GM04503 (cell line): Measurements from ENCODE around the gene SFTPB.
A peak's percentile ranks its signal among the peaks of the same experiment; 100 is the strongest.
"Not testable (repeated sequence)": the region's sequence is repeated elsewhere in the genome, so short reads cannot be mapped to it uniquely, and the experiment has no call there.

Experiments
- DNase-seq: peaks from one replicate; pipeline ENCODE4 v3.0.0-alpha.2; 2012; ENCODE audit warnings: low read depth

Gene SFTPB

DNA sequence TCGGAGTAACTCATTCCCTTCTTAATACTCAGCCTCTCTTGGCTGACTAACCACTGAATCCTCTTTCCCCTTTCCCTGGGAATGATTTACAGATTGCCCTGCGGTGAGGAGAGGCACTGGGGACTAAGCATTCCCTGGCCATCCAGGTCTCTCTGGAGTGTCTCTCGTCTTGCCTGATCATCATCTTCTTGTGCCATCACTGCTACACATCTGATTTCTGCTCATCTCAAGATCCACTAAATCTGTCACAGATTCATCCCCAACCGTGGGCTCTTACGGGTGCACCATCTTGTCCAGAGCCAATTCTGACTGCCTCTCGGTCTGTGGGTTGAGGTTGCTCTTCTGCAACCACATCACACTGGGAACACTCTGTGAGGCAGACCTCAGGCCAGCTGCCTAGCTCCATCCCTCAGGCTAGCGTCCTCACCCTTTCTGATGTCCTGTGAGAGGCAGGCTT is 12.0 kb downstream of the SFTPB start:
- peak; percentile 81 for DNase-seq

DNA sequence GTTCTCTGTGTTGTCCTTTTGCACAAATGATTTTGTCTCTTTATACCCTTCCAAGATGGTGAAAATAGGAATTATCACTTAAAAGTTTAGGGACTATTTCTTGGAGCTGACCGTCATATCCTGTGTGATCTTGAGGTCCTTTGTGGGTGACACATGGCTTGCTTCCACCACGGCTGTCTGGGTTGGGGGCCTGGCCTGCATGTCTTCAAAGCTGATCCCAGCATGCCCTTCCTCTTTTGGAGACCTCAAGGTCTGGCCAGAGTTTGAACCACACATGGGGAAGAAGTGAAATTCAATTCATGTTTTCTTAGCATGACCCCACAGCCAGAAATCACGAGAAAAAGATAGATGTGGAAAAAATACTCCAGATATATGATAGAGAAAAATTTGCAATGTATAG is 14.0 kb downstream of the SFTPB start:
- DNase-seq, result no peak

DNA sequence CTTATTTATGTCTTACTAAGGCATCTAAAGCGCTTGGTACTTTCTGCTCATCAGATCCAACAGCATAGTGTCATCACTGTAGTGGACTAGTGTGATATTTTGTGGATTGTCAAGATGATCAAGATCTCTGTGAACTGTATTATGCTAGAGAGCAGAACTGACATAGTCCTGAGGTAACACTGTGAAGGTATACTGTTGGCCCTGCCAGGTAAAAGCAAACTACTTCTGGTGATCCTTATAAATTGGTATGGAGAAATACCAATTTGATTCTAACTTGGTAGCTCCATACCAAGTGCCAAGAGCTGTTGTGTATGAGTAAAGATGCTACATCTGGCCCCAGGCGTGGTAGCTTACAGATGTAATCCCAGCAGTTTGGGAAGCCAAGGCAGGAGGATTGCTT is 15.9 kb downstream of the SFTPB start:
- no peak for DNase-seq

DNA sequence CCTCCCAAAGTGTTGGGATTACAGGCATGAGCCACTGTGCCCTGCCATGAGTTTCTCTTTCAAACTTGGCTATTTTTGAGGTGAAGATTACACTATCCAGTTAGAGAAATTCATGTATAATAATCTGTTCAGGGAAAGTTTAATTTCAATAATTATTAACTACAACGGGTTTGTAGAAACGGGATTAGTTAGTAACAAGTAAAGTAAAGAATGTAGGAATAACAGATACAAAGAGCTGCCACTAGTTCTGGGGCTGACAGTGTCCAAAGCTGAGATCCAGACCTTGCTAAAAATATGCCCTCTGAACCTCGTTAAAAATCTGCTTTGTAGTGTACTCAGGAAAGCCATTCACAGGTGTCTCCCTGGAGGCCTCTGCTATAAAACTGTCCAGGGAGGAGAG is 16.9 kb downstream of the SFTPB start:
- no peak for DNase-seq

DNA sequence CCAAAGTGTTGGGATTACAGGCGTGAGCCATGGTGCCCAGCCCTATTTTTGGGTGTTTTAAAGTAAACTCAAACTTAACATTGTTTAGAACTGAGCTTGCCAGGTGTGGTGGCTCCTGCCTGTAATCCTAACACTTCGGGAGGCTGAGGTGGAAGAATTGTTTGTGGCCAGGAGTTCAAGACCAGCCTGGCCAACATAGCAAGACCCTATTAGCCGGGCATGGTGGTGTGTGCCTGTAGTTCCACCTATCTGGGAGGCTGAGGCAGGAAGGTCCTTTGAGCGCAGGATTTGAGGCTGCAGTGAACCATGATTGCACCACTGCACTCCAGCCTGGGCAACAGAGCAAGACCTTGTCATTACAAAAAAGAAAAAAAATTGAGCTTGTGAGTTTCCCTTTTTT is 17.5 kb downstream of the SFTPB start:
- no peak for DNase-seq

DNA sequence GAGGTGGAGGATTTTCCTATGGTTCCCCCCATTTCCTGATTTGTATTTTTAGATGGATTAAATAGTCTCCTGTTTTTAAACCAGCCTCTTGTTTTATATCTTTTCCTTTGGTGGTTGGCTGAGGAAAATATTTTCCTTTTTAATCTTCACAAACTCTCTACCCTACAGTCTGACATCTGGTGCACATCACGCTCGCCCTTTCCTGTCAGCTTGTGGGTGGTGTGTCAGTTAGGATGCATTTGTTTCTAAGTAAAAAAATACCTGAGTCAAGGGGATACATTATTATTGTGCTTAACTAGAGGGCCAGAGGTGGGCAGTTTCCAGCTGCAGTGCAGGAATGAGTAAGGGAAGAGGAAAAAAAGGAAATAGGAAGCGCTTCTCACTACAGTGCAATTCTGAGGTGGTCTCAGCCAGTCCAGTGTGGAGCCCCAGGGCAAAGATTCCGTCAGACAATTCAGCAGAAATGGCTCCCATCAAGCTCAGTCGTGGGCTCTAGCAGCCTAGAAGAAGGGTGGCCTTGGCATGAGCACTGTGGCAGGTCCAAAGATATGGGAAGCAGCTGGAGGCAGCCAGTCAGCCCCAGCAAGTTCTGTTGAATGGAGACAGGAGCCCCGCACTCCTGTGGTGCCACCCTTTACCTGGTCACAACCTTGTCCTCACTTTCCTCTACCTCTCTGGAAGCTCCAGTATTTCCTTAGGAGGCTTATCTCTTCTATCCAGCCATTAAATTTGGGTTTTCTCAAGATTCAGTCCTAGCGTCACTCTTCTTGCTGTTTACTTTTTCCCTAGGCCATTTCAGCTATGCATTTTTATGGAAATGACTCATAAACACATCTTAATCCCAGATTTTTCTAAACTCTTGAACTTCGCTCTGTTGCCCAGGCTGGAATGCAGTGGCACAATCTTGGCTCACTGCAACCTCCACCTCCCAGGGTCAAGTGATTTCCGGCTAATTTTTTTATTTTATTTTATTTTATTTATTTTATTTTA is 18.5 kb downstream of the SFTPB start:
- peak; percentile 70 for DNase-seq

DNA sequence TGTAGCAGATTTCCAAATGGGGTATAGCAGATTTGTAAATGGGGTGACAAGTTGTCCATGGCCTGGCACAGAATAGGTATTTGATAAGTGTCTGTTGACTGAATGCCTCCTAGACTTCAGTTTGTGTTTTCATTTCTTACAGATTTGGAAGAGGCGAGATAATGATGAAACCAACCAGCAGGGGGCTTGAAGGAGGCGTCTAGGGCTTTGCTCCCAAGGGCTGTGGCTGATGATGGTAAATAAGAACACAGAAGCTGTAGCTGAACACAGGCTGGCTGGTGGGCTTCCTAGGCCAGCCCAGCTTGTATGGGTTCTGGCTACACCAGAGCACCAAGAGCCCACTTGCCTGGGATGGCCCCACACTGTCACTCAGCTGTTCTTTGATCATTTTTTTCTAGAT is 19.4 kb downstream of the SFTPB start:
- no peak for DNase-seq

DNA sequence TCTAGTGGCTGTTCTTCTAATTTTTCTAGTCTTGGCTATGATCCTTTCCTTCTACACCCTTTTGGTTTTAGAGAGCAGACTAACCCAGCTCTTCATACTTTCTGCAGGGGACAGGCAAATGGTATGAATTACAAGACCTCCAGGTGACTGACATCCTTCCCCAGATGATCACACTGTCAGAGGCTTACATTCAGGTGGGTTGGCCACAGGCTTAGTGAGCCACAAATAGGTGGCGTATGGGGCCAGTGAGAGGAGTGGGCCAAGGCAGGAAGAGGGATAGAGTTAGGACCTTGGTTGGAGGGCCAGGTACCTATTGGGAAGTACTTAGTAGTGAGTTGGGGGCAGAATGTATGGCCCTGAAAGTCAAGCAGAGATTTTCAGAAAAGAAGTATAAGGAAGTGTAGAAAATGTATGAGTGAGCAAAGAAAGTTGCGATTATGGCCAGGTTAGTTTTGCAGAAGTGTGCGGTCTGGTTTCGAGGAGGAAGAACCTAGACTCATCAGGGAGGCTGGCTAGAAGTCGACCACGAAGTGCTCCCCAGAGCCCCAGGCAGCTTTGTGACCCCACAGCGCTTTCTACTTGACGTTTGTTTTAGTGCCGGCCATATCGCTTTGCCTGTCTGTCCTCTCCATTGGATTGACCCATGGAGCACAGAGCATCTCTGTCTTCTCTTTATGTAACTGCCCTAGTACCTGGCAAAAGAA is 20.0 kb downstream of the SFTPB start:
- DNase-seq, result no peak

DNA sequence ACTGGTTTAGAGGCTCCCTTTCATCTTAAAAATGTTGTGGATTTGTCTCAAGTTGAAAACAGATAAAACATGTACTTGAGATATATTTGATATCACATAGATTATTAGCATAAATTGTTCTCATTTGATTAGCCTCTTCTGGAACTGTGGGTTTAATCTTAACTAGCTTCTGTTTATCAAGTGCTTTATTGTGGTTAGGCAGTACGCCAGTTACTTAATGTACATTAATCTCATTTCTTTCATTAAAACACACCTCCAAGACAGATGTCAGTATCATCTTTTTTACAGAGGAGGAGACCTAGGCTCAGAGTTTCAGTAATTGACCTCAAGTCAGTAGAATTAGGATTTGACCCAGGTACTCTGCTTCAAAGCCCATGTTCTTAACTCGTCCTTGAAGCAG is 21.8 kb downstream of the SFTPB start:
- no peak for DNase-seq

DNA sequence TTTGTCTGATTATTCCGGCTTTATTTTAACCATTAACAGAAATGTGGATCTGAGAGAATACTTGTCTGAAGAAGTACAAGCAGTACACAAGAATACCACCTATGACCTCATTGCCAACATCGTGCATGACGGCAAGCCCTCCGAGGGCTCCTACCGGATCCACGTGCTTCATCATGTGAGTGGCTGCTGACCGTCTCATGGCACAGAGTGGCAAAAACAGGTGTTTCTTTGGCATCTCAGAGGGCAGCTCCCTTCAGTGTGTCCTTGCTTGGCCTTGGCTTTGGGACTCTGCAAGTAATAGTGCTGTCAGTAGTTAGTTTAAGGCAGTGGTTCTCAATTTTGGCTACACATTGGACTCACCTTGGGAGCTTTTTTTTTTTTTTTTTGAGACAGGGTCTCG is 23.1 kb downstream of the SFTPB start:
- DNase-seq, result no peak

DNA sequence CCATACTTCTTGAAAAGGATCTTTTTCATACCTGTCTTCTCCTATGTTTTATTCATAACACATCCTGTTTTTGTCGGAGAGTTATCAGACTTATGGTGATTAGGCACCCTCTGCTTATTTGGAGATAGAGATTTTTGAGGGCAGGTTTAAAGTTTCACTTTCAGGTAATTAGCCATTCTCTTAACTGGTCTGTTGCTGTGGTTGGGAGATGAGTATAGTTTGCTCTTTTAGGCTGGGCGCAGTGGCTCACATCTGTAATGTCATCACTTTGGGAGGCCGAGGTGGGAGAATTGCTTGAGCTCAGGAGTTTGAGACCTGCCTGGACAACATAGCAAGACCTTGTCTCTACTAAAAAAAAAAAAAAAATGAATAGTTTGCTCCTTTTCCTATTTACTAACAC is 25.3 kb downstream of the SFTPB start:
- no peak for DNase-seq

DNA sequence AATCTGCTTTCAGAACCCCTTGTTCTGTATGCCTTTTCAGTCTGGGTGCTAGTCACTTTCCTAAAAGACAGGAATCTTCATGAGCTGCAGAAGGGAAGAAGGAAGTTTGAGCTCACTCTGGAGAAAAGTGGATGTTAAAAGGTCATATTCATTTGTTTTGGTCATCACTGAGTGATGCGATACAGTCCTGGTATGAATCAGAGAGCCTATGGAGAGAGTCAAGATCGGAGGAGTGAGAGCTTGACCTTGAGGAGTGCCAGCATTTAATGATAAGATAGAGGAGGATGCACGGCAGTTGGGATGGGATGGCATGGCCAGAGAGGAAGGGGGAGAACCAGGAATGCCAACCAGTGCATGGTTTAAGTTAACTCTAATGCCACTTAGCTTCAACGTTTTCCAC is 32.4 kb downstream of the SFTPB start:
- DNase-seq, result no peak

DNA sequence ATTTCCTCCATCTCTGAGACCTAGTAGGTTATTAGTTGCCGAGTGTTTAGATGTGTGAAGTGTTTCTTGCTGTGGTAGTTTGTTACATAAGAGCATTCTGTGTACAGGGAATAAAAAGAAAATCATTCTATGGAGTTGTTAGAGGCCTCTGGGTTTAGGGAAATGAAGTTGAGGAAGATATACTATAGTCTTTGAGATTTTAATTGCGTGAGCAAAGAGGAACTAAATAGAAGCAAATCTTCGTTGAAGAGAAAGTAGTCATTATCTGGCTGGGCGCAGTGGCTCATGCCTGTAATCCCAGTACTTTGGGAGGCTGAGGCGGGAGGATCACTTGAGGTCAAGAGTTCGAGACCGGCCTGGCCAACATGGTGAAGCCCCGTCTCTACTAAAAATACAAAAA is 33.0 kb downstream of the SFTPB start:
- no peak for DNase-seq

DNA sequence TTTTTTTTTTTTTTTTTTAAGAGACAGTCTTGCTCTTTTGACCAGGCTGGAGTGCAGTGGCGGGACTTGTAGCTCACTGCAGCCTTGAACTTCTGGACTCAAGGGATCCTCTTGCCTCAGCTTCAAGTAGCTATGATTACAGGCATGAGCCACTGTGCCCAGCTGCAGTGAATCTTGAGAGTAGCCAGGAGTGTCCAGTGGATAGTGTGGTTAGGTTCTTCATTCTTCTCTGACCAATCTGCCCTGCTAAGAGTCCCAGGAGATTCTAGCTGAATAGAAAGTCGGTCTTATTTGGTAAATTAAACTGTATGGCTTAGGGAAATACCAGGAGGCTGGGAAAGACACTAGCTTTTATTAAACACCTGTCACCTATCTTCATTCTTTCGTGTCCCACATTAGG is 36.7 kb downstream of the SFTPB start:
- no peak for DNase-seq

DNA sequence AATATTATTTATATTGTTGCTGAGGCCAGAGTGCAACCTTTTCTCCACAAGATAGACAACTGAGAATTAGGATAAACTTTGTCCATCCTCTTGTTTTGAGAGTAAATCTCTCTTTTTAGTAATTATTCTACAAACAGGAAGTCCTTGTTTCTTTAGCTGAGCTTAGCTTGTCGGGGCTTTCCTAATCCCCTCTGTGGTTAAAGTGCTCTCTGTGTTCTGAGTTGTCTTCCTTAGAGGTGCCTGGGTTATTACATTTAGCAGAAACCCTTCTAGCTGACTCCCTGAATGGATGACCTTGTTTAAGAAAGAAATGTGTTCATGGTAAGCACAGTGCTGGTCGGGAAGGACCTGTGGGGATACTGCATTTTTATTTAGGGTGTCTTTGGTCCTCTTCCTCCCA is 39.3 kb downstream of the SFTPB start:
- DNase-seq, result no peak

DNA sequence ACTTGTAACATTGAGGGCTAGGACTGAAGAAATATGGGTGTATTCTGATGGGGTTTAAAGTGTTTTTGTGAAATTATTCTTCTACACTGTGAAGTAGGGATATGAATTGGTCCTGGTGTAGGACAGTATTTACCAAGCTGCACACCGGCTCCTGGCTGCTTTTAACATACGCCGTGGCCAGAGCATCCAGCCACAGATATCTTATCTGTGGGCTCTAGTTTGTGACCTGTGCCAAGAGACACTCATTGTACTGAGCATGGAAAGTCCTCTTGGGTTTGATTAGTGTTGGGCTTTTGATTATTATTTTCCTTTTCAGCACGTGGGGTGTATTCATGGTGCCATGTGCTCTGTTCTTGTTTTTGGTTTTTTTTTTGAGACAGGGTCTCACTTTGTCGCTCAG is 44.0 kb downstream of the SFTPB start:
- no peak for DNase-seq

DNA sequence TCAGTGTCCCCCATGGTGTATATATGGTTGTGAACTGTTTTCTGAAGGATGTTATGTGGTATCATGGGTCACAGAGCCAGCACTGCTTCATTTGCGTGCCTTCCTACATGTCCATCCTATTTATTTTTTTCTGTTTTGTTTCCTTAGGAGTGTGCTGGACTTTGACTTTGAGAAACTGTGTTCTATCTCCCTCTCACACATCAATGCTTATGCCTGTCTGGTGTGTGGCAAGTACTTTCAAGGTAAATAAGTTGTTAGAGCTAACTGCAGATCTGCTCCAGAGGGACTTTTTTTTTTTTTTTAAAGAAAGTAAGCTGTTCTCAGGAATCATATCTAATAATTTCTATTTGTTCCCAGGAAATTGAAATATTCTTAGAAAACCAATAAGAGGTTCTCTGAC is 46.7 kb downstream of the SFTPB start:
- no peak for DNase-seq

DNA sequence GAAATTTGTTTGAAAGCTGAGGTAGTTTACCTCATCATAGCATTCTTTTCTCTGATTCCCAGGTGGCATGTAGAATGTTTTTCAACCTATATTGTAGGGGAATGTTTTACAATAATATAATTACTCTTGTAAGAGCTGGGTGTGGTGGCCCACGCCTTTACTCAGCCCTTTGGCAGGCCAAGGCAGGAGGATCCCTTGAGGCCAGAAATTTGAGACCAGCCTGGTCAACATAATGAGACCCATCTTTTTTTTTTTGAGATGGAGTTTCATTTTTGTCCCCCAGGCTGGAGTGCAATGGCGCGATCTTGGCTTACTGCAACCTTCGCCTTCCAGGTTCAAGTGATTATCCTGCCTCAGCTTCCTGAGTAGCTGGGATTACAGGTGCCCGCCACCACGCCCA is 48.4 kb downstream of the SFTPB start:
- DNase-seq, result no peak

DNA sequence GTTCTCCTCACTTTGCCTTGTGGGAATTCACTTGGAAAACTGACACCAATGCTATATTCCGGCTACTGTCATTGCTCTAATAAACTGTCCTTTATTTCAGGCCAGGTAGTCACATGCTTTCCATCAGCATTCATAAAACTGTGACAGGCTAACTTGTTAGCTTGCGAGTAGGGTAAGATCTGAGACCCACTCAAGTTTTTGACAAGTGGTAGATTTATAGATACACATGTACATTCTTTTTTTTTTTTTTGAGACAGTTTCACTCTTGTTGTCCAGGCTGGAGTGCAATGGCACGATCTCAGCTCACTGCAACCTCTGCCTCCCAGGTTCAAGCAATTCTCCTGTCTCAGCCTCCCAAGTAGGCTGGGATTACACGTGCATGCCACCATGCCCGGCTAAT is 50.3 kb downstream of the SFTPB start:
- DNase-seq, result not testable (repeated sequence)

DNA sequence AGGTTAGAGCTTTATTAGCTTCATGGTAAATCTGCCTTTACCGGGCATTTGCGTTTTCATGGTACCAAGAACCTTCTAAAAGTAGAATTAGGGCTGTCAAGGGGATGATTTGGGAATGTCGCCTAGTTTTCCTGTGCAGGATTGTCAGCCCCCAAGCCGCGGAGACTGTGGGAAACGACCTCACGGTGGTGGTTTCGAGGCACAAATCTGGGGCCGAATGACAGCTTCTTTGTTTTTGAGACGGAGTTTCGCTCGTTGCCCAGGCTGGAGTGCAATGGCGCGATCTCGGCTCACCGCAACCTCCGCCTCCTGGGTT is 52.6 kb downstream of the SFTPB start:
- no peak for DNase-seq

DNA sequence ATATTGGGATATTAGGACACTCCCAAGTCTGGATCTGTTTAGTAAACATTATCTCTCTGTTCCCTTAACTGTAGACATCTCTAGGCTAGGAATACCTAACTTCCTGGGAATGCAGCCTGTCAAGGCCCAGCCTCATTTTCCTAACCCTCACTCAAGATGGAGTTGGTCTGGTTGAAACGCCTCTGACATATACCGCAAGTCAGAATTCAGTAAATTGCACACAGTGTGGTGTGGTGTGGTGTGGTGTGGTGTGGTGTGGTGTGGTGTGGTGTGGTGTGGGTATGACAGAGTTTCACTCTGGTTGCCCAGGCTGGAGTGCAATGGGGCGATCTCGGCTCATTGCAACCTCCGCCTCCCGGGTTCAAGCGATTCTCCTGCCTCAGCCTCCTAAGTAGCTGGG is 53.2 kb downstream of the SFTPB start:
- DNase-seq, result not testable (repeated sequence)

DNA sequence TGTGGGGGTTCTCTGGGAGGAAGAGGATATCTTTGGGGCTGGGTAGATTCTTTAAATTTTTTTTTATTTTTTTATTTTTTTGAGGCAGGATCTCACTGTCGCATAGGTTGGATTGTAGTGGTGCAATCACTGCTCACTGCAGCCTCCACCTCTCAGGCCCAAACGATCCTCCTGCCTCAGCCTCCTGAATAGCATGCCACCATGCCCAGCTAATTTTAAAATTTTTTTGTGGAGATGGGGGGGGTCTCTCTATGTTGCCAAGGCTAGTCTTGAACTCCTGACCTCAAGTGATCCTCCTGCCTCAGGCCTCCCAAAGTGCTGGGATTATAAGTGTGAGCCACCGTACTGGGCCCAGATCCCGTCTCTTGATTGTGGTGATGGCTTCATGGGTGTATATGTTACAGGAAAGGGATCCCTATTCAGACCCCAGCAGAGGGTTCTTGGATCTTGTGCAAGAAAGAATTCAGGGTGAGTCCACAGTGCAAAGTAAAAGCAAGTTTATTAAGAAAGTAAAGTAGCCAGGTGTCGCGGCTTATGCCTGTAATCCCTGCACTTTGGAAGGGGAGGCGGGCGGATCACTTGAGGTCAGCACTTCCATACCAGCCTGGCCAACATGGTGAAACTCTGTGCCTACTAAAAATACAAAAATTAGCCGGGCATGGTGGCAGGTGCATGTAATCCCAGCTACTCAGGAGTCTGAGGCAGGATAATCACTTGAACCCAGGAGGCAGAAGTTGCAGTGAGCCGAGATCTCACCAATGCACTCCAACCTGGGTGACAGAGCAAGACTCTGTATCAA is 54.1 kb downstream of the SFTPB start:
- DNase-seq, result no peak
